ENCODE data around the gene CDC42SE2.

The CDC42SE2 gene

DNA sequence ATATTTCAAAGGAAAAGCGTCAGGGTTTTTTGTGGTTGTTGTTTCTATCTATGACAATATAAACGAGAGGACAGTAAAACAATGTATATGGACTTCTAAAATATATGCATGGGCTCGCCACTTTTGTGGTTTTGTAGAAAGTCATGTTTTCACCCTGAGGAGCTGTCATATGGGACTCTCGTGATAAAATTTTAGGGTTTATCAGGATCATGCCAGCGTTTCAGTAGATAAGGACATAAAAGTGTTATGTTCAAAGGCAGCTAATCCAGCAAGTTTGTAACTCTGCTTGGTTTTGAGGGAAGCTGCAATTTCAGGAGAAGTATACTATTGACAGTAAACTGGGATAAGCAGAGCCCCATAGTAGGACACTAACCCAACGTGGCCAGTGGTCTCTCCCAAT, 120.3 kb downstream of the CDC42SE2 start:
- Histone ChIP-seq H3F3A (ENCODE audit: insufficient read depth, low read length) (peaks cover 15% of the 10 kb centered on the region), H2AFZ (ENCODE audit: low read length) (no peak overlapping the region), H3K9me3 (ENCODE audit: low read length) (no peaks in the 10 kb centered on the region), H3K9ac (ENCODE audit: low read length) (no peak overlapping the region), H3K9me2 (ENCODE audit: low read depth, low read length) (no peaks in the 10 kb centered on the region), H3K4me3 (ENCODE audit: low read depth, low read length, poor library complexity, severe bottlenecking) (no peak overlapping the region), H3K36me3 (ENCODE audit: insufficient read depth, low read length) (peaks cover 38% of the 10 kb centered on the region), H3K79me2 (ENCODE audit: insufficient read depth, low read length) (peaks cover 11% of the 10 kb centered on the region), H3K4me1 (ENCODE audit: insufficient read depth, low read length, severe bottlenecking) (peaks cover 50% of the 10 kb centered on the region), H3K27ac (ENCODE audit: low read depth, low read length, poor library complexity, severe bottlenecking) (no peak overlapping the region), H3K27me3 (ENCODE audit: insufficient read depth, low read length) (no peaks in the 10 kb centered on the region), H3K4me2 (ENCODE audit: low read length) (no peak overlapping the region), H4K20me1 (ENCODE audit: insufficient read depth, low read length) (no peaks in the 10 kb centered on the region)
- TF ChIP-seq EZH2 (IDR thresholded peaks at IDR 0.05; ENCODE audit: borderline replicate concordance, low read length), result no peak
- TF ChIP-seq, protein P1, sequence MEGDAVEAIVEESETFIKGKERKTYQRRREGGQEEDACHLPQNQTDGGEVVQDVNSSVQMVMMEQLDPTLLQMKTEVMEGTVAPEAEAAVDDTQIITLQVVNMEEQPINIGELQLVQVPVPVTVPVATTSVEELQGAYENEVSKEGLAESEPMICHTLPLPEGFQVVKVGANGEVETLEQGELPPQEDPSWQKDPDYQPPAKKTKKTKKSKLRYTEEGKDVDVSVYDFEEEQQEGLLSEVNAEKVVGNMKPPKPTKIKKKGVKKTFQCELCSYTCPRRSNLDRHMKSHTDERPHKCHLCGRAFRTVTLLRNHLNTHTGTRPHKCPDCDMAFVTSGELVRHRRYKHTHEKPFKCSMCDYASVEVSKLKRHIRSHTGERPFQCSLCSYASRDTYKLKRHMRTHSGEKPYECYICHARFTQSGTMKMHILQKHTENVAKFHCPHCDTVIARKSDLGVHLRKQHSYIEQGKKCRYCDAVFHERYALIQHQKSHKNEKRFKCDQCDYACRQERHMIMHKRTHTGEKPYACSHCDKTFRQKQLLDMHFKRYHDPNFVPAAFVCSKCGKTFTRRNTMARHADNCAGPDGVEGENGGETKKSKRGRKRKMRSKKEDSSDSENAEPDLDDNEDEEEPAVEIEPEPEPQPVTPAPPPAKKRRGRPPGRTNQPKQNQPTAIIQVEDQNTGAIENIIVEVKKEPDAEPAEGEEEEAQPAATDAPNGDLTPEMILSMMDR (IDR thresholded peaks at IDR 0.05; ENCODE audit: low read length), result no peak

DNA sequence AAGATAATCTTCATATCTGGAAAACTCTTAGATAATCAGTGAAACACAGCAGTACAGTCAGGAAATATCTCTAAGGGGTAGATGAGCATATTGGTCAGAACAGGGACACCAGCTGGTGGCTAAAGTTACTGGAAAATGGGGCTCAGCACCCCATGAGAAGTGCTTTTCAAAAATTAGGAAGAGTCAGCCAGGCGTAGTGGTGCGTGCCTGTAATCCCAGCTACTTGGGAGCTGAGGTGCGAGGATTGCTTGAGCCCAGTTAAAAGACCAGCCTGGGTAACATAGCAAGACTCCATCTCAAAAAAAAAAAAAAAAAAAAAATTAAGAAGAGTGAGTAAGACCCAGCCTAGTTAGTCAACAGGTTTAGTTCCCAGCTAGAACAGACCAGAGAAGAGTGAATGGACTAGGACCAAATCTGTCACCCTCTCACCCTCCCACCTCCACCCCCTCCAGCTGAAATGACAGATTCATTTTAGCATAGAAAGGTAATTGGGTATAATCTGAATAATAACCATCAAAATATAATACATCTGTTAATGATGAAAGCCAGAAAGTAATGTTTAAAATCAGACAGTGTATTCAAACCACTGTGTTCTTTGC, 120.9 kb downstream of the CDC42SE2 start:
- no peaks in the 10 kb centered on the region for H4K20me1 ChIP-seq (ENCODE audit: insufficient read depth, low read length)
- H3K36me3 ChIP-seq (ENCODE audit: insufficient read depth, low read length), result peaks cover 44% of the 10 kb centered on the region
- no peak overlapping the region for H3K4me3 ChIP-seq (ENCODE audit: low read depth, low read length, poor library complexity, severe bottlenecking)
- H3K4me2 ChIP-seq (ENCODE audit: low read length), result no peak overlapping the region
- no peak overlapping the region for H2AFZ ChIP-seq (ENCODE audit: low read length)
- TF ChIP-seq, protein P1 (IDR thresholded peaks at IDR 0.05; ENCODE audit: low read length), result no peak
- no peak for TF ChIP-seq EZH2 (IDR thresholded peaks at IDR 0.05; ENCODE audit: borderline replicate concordance, low read length)
- peaks cover 11% of the 10 kb centered on the region for H3K79me2 ChIP-seq (ENCODE audit: insufficient read depth, low read length)
- no peaks in the 10 kb centered on the region for H3K27me3 ChIP-seq (ENCODE audit: insufficient read depth, low read length)
- peaks cover 11% of the 10 kb centered on the region; the same call in 1 of the 2 replicates for H3F3A ChIP-seq (ENCODE audit: insufficient read depth, low read length)
- no peaks in the 10 kb centered on the region for H3K9me3 ChIP-seq (ENCODE audit: low read length)
- no peaks in the 10 kb centered on the region for H3K9me2 ChIP-seq (ENCODE audit: low read depth, low read length)
- H3K4me1 ChIP-seq (ENCODE audit: insufficient read depth, low read length, severe bottlenecking), result peaks cover 44% of the 10 kb centered on the region
- H3K27ac ChIP-seq (ENCODE audit: low read depth, low read length, poor library complexity, severe bottlenecking), result no peak overlapping the region
- H3K9ac ChIP-seq (ENCODE audit: low read length), result no peak overlapping the region

DNA sequence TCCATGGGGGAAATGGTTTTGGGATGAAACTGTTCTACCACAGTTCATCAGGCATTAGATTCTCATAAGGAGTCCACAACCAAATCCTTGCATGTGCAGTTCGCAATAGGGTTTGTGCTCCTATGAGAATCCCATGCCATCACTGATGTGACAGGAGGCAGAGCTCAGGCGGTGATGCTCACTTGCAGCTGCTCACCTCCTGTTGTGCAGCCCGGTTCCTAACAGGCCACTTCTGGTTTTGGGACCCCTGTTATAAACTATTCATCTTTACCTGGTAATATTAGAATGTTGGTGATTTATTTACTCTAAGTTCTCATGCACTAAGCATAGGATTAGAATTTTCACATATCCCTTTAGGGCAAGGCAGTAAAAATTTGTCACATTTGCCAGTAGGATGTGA, 122.3 kb downstream of the CDC42SE2 start:
- Histone ChIP-seq H3F3A (ENCODE audit: insufficient read depth, low read length) (peaks cover 6% of the 10 kb centered on the region; the same call in 1 of the 2 replicates), H3K27me3 (ENCODE audit: insufficient read depth, low read length) (no peaks in the 10 kb centered on the region), H3K4me2 (ENCODE audit: low read length) (no peak overlapping the region), H3K9ac (ENCODE audit: low read length) (no peak overlapping the region), H3K4me1 (ENCODE audit: insufficient read depth, low read length, severe bottlenecking) (peaks cover 30% of the 10 kb centered on the region), H3K4me3 (ENCODE audit: low read depth, low read length, poor library complexity, severe bottlenecking) (no peak overlapping the region), H3K9me2 (ENCODE audit: low read depth, low read length) (no peaks in the 10 kb centered on the region), H2AFZ (ENCODE audit: low read length) (no peak overlapping the region), H4K20me1 (ENCODE audit: insufficient read depth, low read length) (no peaks in the 10 kb centered on the region), H3K27ac (ENCODE audit: low read depth, low read length, poor library complexity, severe bottlenecking) (no peak overlapping the region), H3K9me3 (ENCODE audit: low read length) (no peaks in the 10 kb centered on the region), H3K79me2 (ENCODE audit: insufficient read depth, low read length) (peaks cover 11% of the 10 kb centered on the region), H3K36me3 (ENCODE audit: insufficient read depth, low read length) (peaks cover 56% of the 10 kb centered on the region)
- TF ChIP-seq, protein P1 (IDR thresholded peaks at IDR 0.05; ENCODE audit: low read length), result no peak
- no peak for TF ChIP-seq EZH2 (IDR thresholded peaks at IDR 0.05; ENCODE audit: borderline replicate concordance, low read length)

All from OCI-LY1 (cell line).